Measurements from ENCODE around the gene OPCML. TPM values are rescaled to one million over a fixed set of nuclear protein-coding genes. Genes with fewer than 3 reads are reported as not detected.

Gene OPCML
- total and polyA plus RNA-seq, 2 experiments from 2014 or later = 1.2 to 4.4 TPM

GRCh38 chr11:132935383-132935782, 596.9 kb downstream of the OPCML start:
- peaks cover 17% of the 10 kb centered on the region for H3K4me1 Mint-ChIP-seq
- ATAC-seq (no peak), DNase-seq (ENCODE audit: low spot score) (no peak)
- H3K9me3 Mint-ChIP-seq = no peaks in the 10 kb centered on the region
- no peak overlapping the region for H3K4me3 Mint-ChIP-seq
- no peak overlapping the region for H3K4me2 ChIP-seq
- H4K20me1 ChIP-seq (replicated peaks; ENCODE audit: insufficient read depth) = no peaks in the 10 kb centered on the region
- no peak overlapping the region for H3K4me3 ChIP-seq
- peaks cover 9% of the 10 kb centered on the region for H3K4me1 ChIP-seq (ENCODE audit: insufficient read depth)
- H3K27me3 ChIP-seq (ENCODE audit: insufficient read depth) = no peaks in the 10 kb centered on the region
- no peaks in the 10 kb centered on the region for H3K36me3 Mint-ChIP-seq (ENCODE audit: low read depth)
- no peaks in the 10 kb centered on the region for H3F3A ChIP-seq (replicated peaks; ENCODE audit: low read depth)
- TF ChIP-seq POLR2AphosphoS5 (IDR thresholded peaks at IDR 0.05; ENCODE audit: low read depth) (no peak), ZNF331 (CRISPR knock-in tag; IDR thresholded peaks at IDR 0.05; ENCODE audit: low read depth) (no peak), JUNB (IDR thresholded peaks at IDR 0.05; ENCODE audit: unreplicated experiment) (no peak), CTCF (conservative IDR thresholded peaks at IDR 0.05; ENCODE audit: low read depth in 2 of 2) (no peak), REST (IDR thresholded peaks at IDR 0.05; ENCODE audit: unreplicated experiment) (no peak), EZH2phosphoT487 (IDR thresholded peaks at IDR 0.05; ENCODE audit: unreplicated experiment) (no peak), EZH2 (IDR thresholded peaks at IDR 0.05; ENCODE audit: low read depth, unreplicated experiment) (no peak), NANOG (IDR thresholded peaks at IDR 0.05; ENCODE audit: borderline replicate concordance) (no peak), ZNF114 (CRISPR knock-in tag; IDR thresholded peaks at IDR 0.05) (no peak), ZNF462 (CRISPR knock-in tag; IDR thresholded peaks at IDR 0.05) (no peak), STAT1 (IDR thresholded peaks at IDR 0.05; ENCODE audit: unreplicated experiment) (no peak), CREB1 (CRISPR knock-in tag; IDR thresholded peaks at IDR 0.05; ENCODE audit: low read depth) (no peak), ETS1 (IDR thresholded peaks at IDR 0.05) (no peak)
- H3K9me2 ChIP-seq (ENCODE audit: insufficient read depth) = no peaks in the 10 kb centered on the region
- no peak overlapping the region for H3K27ac Mint-ChIP-seq
- H2AFZ ChIP-seq = no peak overlapping the region
- no peak overlapping the region for H3K27ac ChIP-seq (ENCODE audit: low read depth)
- no peaks in the 10 kb centered on the region for H3K36me3 ChIP-seq (ENCODE audit: insufficient read depth)
- no peaks in the 10 kb centered on the region for H3K27me3 Mint-ChIP-seq (ENCODE audit: insufficient read depth, low read depth, poor library complexity)
- H3K79me2 ChIP-seq (replicated peaks; ENCODE audit: insufficient read depth) = no peaks in the 10 kb centered on the region

All from GM23338 (cell line).